ENCODE data around the gene GOLIM4. TPM values are rescaled to one million over a fixed set of nuclear protein-coding genes. Genes with fewer than 3 reads are reported as not detected.

GOLIM4 gene
- total and polyA plus RNA-seq, 2 of the 13 experiments (the other 11 are each of a cell fraction or from before 2014, with no cell fraction given): 10.9 to 47.7 TPM

DNA sequence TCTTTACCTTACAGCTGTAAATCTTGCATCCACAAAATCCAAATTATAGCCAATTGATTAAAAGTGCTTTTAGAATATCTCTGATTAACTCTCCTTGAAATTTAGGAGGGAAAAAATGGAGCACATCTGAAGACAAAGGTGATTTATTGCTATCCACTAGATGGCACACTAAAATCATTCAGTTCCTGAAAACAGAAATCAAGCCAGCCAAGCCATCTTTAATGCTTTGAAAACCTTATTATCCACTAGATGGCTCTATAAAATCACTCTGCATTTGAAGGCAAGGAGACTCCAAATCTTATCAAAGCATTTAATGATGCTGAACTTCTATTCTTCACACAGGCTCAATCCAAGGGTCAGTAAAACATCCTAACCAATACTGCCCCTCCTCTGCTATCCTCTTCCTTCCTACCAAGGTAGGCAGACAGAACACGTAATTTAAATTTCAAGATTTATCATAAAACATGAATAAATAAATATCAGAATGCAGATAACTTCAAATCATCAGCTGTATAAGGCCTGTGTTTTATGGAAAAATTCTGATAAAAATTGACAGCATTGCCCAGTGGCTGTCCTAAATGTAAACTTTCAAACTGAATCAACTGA, 48.4 kb downstream of the GOLIM4 start (continued):
- TF ChIP-seq, protein P1, sequence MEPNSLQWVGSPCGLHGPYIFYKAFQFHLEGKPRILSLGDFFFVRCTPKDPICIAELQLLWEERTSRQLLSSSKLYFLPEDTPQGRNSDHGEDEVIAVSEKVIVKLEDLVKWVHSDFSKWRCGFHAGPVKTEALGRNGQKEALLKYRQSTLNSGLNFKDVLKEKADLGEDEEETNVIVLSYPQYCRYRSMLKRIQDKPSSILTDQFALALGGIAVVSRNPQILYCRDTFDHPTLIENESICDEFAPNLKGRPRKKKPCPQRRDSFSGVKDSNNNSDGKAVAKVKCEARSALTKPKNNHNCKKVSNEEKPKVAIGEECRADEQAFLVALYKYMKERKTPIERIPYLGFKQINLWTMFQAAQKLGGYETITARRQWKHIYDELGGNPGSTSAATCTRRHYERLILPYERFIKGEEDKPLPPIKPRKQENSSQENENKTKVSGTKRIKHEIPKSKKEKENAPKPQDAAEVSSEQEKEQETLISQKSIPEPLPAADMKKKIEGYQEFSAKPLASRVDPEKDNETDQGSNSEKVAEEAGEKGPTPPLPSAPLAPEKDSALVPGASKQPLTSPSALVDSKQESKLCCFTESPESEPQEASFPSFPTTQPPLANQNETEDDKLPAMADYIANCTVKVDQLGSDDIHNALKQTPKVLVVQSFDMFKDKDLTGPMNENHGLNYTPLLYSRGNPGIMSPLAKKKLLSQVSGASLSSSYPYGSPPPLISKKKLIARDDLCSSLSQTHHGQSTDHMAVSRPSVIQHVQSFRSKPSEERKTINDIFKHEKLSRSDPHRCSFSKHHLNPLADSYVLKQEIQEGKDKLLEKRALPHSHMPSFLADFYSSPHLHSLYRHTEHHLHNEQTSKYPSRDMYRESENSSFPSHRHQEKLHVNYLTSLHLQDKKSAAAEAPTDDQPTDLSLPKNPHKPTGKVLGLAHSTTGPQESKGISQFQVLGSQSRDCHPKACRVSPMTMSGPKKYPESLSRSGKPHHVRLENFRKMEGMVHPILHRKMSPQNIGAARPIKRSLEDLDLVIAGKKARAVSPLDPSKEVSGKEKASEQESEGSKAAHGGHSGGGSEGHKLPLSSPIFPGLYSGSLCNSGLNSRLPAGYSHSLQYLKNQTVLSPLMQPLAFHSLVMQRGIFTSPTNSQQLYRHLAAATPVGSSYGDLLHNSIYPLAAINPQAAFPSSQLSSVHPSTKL (CRISPR knock-in tag; IDR thresholded peaks at IDR 0.05): 0 out of 2 replicates have a peak, but pooled peaks have one; percentile 31
- TF ChIP-seq, protein P2, sequence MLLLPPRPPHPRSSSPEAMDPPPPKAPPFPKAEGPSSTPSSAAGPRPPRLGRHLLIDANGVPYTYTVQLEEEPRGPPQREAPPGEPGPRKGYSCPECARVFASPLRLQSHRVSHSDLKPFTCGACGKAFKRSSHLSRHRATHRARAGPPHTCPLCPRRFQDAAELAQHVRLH (CRISPR knock-in tag; IDR thresholded peaks at IDR 0.05; ENCODE audit: borderline replicate concordance, low read depth): no peak
- TF ChIP-seq, protein P3, sequence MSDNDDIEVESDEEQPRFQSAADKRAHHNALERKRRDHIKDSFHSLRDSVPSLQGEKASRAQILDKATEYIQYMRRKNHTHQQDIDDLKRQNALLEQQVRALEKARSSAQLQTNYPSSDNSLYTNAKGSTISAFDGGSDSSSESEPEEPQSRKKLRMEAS (IDR thresholded peaks at IDR 0.05): no peak
- TF ChIP-seq ZNF878 (CRISPR knock-in tag; IDR thresholded peaks at IDR 0.05) (peak; percentile 32; the same call in 1 of the 2 replicates), ZNF224 (CRISPR knock-in tag; IDR thresholded peaks at IDR 0.05) (no peak), ZNF382 (CRISPR knock-in tag; IDR thresholded peaks at IDR 0.05; ENCODE audit: borderline replicate concordance) (no peak), KDM3A (CRISPR knock-in tag; IDR thresholded peaks at IDR 0.05; ENCODE audit: low read depth) (no peak), RAD21 (CRISPR knock-in tag; IDR thresholded peaks at IDR 0.05) (peak; percentile 78), MIXL1 (CRISPR knock-in tag; IDR thresholded peaks at IDR 0.05) (peak; percentile 69), TAF15 (IDR thresholded peaks at IDR 0.05; ENCODE audit: low read depth, low read length, poor library complexity, severe bottlenecking) (no peak), XRCC5 (optimal IDR thresholded peaks at IDR 0.05; ENCODE audit: low read length) (no peak), TBL1XR1 (IDR thresholded peaks at IDR 0.05; ENCODE audit: borderline replicate concordance, low read length, partially characterized antibody) (no peak)
- TF ChIP-seq, protein P4, sequence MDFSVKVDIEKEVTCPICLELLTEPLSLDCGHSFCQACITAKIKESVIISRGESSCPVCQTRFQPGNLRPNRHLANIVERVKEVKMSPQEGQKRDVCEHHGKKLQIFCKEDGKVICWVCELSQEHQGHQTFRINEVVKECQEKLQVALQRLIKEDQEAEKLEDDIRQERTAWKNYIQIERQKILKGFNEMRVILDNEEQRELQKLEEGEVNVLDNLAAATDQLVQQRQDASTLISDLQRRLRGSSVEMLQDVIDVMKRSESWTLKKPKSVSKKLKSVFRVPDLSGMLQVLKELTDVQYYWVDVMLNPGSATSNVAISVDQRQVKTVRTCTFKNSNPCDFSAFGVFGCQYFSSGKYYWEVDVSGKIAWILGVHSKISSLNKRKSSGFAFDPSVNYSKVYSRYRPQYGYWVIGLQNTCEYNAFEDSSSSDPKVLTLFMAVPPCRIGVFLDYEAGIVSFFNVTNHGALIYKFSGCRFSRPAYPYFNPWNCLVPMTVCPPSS (IDR thresholded peaks at IDR 0.05): no peak
- TF ChIP-seq, protein P5, sequence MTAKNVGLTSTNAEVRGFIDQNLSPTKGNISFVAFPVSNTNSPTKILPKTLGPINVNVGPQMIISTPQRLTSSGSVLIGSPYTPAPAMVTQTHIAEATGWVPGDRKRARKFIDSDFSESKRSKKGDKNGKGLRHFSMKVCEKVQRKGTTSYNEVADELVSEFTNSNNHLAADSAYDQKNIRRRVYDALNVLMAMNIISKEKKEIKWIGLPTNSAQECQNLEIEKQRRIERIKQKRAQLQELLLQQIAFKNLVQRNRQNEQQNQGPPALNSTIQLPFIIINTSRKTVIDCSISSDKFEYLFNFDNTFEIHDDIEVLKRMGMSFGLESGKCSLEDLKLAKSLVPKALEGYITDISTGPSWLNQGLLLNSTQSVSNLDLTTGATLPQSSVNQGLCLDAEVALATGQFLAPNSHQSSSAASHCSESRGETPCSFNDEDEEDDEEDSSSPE (CRISPR knock-in tag; IDR thresholded peaks at IDR 0.05): peak; percentile 26; the same call in 1 of the 2 replicates
- TF ChIP-seq, protein P6, sequence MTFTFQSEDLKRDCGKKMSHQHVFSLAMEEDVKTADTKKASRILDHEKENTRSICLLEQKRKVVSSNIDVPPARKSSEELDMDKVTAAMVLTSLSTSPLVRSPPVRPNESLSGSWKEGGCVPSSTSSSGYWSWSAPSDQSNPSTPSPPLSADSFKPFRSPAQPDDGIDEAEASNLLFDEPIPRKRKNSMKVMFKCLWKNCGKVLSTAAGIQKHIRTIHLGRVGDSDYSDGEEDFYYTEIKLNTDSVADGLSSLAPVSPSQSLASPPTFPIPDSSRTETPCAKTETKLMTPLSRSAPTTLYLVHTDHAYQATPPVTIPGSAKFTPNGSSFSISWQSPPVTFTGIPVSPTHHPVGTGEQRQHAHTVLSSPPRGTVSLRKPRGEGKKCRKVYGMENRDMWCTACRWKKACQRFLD (CRISPR knock-in tag; IDR thresholded peaks at IDR 0.05; ENCODE audit: borderline replicate concordance): no peak
- TF ChIP-seq, protein P7, sequence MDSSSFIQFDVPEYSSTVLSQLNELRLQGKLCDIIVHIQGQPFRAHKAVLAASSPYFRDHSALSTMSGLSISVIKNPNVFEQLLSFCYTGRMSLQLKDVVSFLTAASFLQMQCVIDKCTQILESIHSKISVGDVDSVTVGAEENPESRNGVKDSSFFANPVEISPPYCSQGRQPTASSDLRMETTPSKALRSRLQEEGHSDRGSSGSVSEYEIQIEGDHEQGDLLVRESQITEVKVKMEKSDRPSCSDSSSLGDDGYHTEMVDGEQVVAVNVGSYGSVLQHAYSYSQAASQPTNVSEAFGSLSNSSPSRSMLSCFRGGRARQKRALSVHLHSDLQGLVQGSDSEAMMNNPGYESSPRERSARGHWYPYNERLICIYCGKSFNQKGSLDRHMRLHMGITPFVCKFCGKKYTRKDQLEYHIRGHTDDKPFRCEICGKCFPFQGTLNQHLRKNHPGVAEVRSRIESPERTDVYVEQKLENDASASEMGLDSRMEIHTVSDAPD (CRISPR knock-in tag; IDR thresholded peaks at IDR 0.05): no peak
- TF ChIP-seq, protein P8, sequence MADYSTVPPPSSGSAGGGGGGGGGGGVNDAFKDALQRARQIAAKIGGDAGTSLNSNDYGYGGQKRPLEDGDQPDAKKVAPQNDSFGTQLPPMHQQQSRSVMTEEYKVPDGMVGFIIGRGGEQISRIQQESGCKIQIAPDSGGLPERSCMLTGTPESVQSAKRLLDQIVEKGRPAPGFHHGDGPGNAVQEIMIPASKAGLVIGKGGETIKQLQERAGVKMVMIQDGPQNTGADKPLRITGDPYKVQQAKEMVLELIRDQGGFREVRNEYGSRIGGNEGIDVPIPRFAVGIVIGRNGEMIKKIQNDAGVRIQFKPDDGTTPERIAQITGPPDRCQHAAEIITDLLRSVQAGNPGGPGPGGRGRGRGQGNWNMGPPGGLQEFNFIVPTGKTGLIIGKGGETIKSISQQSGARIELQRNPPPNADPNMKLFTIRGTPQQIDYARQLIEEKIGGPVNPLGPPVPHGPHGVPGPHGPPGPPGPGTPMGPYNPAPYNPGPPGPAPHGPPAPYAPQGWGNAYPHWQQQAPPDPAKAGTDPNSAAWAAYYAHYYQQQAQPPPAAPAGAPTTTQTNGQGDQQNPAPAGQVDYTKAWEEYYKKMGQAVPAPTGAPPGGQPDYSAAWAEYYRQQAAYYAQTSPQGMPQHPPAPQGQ (CRISPR knock-in tag; IDR thresholded peaks at IDR 0.05; ENCODE audit: borderline replicate concordance): no peak

All from HepG2 (cell line).